Neural cell (in vitro differentiated cells): ENCODE results near the gene ZNF574. TPM values are rescaled to one million over a fixed set of nuclear protein-coding genes. Genes with fewer than 3 reads are reported as not detected.

ENCODE experiments used
- H2AFZ ChIP-seq: fragments of 200-600, 300-800 bp; sonication (generic), shearing (Covaris generic); 2 replicates; pipeline ENCODE4 v1.6.0; 2014; ENCODE audit warnings: low read depth, mild to moderate bottlenecking, antibody characterized with exemption, low read length, moderate library complexity
- H3F3A ChIP-seq: fragments of 200-600 bp; shearing (Covaris generic); 2 replicates; pipeline ENCODE4 v1.6.1; 2016; ENCODE audit warnings: mild to moderate bottlenecking, moderate library complexity, mixed read lengths, antibody characterized with exemption, low read length; ENCODE audit not compliant: insufficient read depth, poor library complexity, severe bottlenecking
- H3K27ac ChIP-seq: fragments of 200-600, 300-800 bp; sonication (generic), shearing (Covaris generic); 2 replicates; pipeline ENCODE4 v1.5.1; 2014; ENCODE audit warnings: mild to moderate bottlenecking, low read length, moderate library complexity
- H3K27me3 ChIP-seq: fragments of 300-800, 200-600 bp; sonication (generic), shearing (Covaris generic); 2 replicates; pipeline ENCODE4 v1.6.0; 2014; ENCODE audit warnings: mild to moderate bottlenecking, low read depth, low read length, moderate library complexity; ENCODE audit not compliant: insufficient read depth
- H3K36me3 ChIP-seq: fragments of 300-800, 200-600 bp; sonication (generic), shearing (Covaris generic); 2 replicates; pipeline ENCODE4 v1.5.1; 2014; ENCODE audit warnings: mild to moderate bottlenecking, antibody characterized with exemption, low read length, moderate library complexity; ENCODE audit not compliant: insufficient read depth
- H3K4me2 ChIP-seq: fragments of 300-800, 200-600 bp; sonication (generic), shearing (Covaris generic); 2 replicates; pipeline ENCODE4 v1.6.0; 2014; ENCODE audit warnings: mild to moderate bottlenecking, low read length
- H3K4me3 ChIP-seq: fragments of 300-800, 200-600 bp; sonication (generic), shearing (Covaris generic); 2 replicates; pipeline ENCODE4 v1.5.1; 2014; ENCODE audit warnings: mild to moderate bottlenecking, low read length, moderate library complexity
- H3K79me2 ChIP-seq: fragments of 200-600 bp; shearing (Covaris generic); replicated peaks from 2 replicates; pipeline ENCODE4 v1.6.0; 2014; ENCODE audit warnings: mild to moderate bottlenecking, low read length, moderate library complexity; ENCODE audit not compliant: insufficient read depth
- H3K9ac ChIP-seq: fragments of 300-800, 200-600 bp; sonication (generic), shearing (Covaris generic); 2 replicates; pipeline ENCODE4 v1.6.1; 2016; ENCODE audit warnings: mild to moderate bottlenecking, low read length, mixed read lengths
- H3K9me2 ChIP-seq: fragments of 200-600 bp; shearing (Covaris generic); 2 replicates; pipeline ENCODE4 v1.6.1; 2016; ENCODE audit warnings: mild to moderate bottlenecking, low read length, mixed read lengths; ENCODE audit not compliant: insufficient read depth
- H3K9me3 ChIP-seq: fragments of 200-600, 300-800 bp; sonication (generic), shearing (Covaris generic); 2 replicates; pipeline ENCODE4 v1.6.1; 2016; ENCODE audit warnings: mild to moderate bottlenecking, mixed run types, low read length, moderate library complexity, mixed read lengths
- H4K20me1 ChIP-seq: fragments of 200-600 bp; shearing (Covaris generic); 2 replicates; pipeline ENCODE4 v1.6.1; 2016; ENCODE audit warnings: mild to moderate bottlenecking, mixed run types; ENCODE audit not compliant: insufficient read depth
- EP300 ChIP-seq: fragments of 450-650 bp; conservative IDR thresholded peaks from 2 replicates; pipeline ENCODE4 v1.6.1; 2014; ENCODE audit warnings: antibody characterized with exemption, mild to moderate bottlenecking, moderate library complexity; ENCODE audit not compliant: poor library complexity, severe bottlenecking
- EZH2 ChIP-seq: fragments of 200-600, 300-800 bp; shearing (Covaris generic), sonication (generic); IDR thresholded peaks from 2 replicates; pipeline ENCODE4 v1.6.1; 2014; ENCODE audit warnings: antibody characterized with exemption, low read length, borderline replicate concordance, mild to moderate bottlenecking; ENCODE audit not compliant: insufficient read depth, poor library complexity, severe bottlenecking
- MXI1 ChIP-seq: fragments of 450-650 bp; conservative IDR thresholded peaks from 2 replicates; pipeline ENCODE4 v1.6.1; 2014; ENCODE audit warnings: antibody characterized with exemption, mild to moderate bottlenecking; ENCODE audit not compliant: poor library complexity, severe bottlenecking
- POLR2AphosphoS5 ChIP-seq: IDR thresholded peaks from 2 replicates; pipeline ENCODE4 v1.6.1; 2012
- RAD21 ChIP-seq: fragments of 450-650 bp; conservative IDR thresholded peaks from 2 replicates; pipeline ENCODE4 v1.6.1; 2014; ENCODE audit warnings: antibody characterized with exemption, mild to moderate bottlenecking, moderate library complexity
- REST ChIP-seq: IDR thresholded peaks from 2 replicates; pipeline ENCODE4 v1.6.1; 2012; ENCODE audit warnings: borderline replicate concordance
- SMC3 ChIP-seq: fragments of 450-650 bp; conservative IDR thresholded peaks from 2 replicates; pipeline ENCODE4 v1.6.1; 2014; ENCODE audit warnings: antibody characterized with exemption, mild to moderate bottlenecking, moderate library complexity; ENCODE audit not compliant: poor library complexity
- TAF1 ChIP-seq: IDR thresholded peaks from 2 replicates; pipeline ENCODE4 v1.6.1; 2012; ENCODE audit warnings: low read depth
- polyA plus RNA-seq: library from polyadenylated mRNA; depleted of rRNA; stranded (reverse); fragments of >200 nt; gene quantifications from 2 replicates; pipeline ENCODE4 v1.2.3, GENCODE V29; 2014
- TF ChIP-seq, protein P1 (sequence below): fragments of 450-650 bp; IDR thresholded peaks from 2 replicates; pipeline ENCODE4 v1.5.1; 2014; ENCODE audit warnings: antibody characterized with exemption, mild to moderate bottlenecking, moderate library complexity; ENCODE audit not compliant: poor library complexity, severe bottlenecking

ZNF574 gene
- polyA plus RNA-seq, 1 donor from 2014 or later, result 7.0 TPM

GRCh38 chr19:42067315-42067888, 8.6 kb upstream of the ZNF574 start:
- Histone ChIP-seq H4K20me1 (no peaks in the 10 kb centered on the region), H3K27ac (peak overlapping the region; percentile 92), H3K9me2 (no peaks in the 10 kb centered on the region), H2AFZ (no peak overlapping the region), H3K36me3 (no peaks in the 10 kb centered on the region), H3K27me3 (no peaks in the 10 kb centered on the region), H3F3A (peaks cover 3% of the 10 kb centered on the region), H3K79me2 (peaks cover 58% of the 10 kb centered on the region), H3K9ac (peak overlapping the region; percentile 96), H3K9me3 (no peaks in the 10 kb centered on the region), H3K4me2 (peak overlapping the region; percentile 88), H3K4me3 (peak overlapping the region; percentile 90)
- no peak for TF ChIP-seq TAF1
- TF ChIP-seq EZH2, result no peak
- TF ChIP-seq RAD21, result no peak
- no peak for TF ChIP-seq POLR2AphosphoS5
- no peak for TF ChIP-seq SMC3
- TF ChIP-seq, protein P1, sequence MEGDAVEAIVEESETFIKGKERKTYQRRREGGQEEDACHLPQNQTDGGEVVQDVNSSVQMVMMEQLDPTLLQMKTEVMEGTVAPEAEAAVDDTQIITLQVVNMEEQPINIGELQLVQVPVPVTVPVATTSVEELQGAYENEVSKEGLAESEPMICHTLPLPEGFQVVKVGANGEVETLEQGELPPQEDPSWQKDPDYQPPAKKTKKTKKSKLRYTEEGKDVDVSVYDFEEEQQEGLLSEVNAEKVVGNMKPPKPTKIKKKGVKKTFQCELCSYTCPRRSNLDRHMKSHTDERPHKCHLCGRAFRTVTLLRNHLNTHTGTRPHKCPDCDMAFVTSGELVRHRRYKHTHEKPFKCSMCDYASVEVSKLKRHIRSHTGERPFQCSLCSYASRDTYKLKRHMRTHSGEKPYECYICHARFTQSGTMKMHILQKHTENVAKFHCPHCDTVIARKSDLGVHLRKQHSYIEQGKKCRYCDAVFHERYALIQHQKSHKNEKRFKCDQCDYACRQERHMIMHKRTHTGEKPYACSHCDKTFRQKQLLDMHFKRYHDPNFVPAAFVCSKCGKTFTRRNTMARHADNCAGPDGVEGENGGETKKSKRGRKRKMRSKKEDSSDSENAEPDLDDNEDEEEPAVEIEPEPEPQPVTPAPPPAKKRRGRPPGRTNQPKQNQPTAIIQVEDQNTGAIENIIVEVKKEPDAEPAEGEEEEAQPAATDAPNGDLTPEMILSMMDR, result no peak
- no peak for TF ChIP-seq REST
- no peak for TF ChIP-seq EP300
- TF ChIP-seq MXI1, result no peak

GRCh38 chr19:42068361-42068755, 7.6 kb upstream of the ZNF574 start:
- H3K9me2 ChIP-seq, result no peaks in the 10 kb centered on the region
- peak overlapping the region; percentile 96 for H3K9ac ChIP-seq
- H3K4me3 ChIP-seq, result peak overlapping the region; percentile 90
- TF ChIP-seq RAD21 (no peak), MXI1 (no peak), EP300 (no peak), TAF1 (no peak)
- no peaks in the 10 kb centered on the region for H3K27me3 ChIP-seq
- H2AFZ ChIP-seq, result no peak overlapping the region
- peaks cover 3% of the 10 kb centered on the region for H3F3A ChIP-seq
- peak overlapping the region; percentile 88 for H3K4me2 ChIP-seq
- H3K79me2 ChIP-seq, result peaks cover 58% of the 10 kb centered on the region
- peak overlapping the region; percentile 92 for H3K27ac ChIP-seq
- no peaks in the 10 kb centered on the region for H3K36me3 ChIP-seq
- no peaks in the 10 kb centered on the region for H4K20me1 ChIP-seq
- H3K9me3 ChIP-seq, result no peaks in the 10 kb centered on the region
